ENCODE results near the gene CCDC47. TPM values are rescaled to one million over a fixed set of nuclear protein-coding genes. Genes with fewer than 3 reads are reported as not detected.
"Not testable (repeated sequence)": the region's sequence is repeated elsewhere in the genome, so short reads cannot be mapped to it uniquely, and the experiment has no call there.

Gene CCDC47
- total RNA-seq, 1 donor: 38.9 TPM

GRCh38 chr17:63796375-63796774 is 23.0 kb upstream of the CCDC47 start:
- H3K27me3 ChIP-seq (ENCODE audit: insufficient read depth, low read length); H3K9me3 ChIP-seq (ENCODE audit: low read depth, low read length); H3K4me1 ChIP-seq (ENCODE audit: insufficient read depth, low read length); H3K4me3 ChIP-seq (ENCODE audit: low read length): not testable (repeated sequence)

- H3K4me1 ChIP-seq (ENCODE audit: insufficient read depth, low read length): no peaks in the 10 kb centered on the region
- H3K9me3 ChIP-seq (ENCODE audit: low read depth, low read length): no peaks in the 10 kb centered on the region
- H3K4me3 ChIP-seq (ENCODE audit: low read length): no peak overlapping the region
- H3K27me3 ChIP-seq (ENCODE audit: insufficient read depth, low read length): no peaks in the 10 kb centered on the region
Observed at GRCh38 chr17:63792055-63792729, 18.8 kb upstream of the CCDC47 start.

GRCh38 chr17:63790057-63790456 is 16.7 kb upstream of the CCDC47 start:
- Histone ChIP-seq H3K4me3 (ENCODE audit: low read length) (no peak overlapping the region), H3K4me1 (ENCODE audit: insufficient read depth, low read length) (no peaks in the 10 kb centered on the region), H3K9me3 (ENCODE audit: low read depth, low read length) (no peaks in the 10 kb centered on the region), H3K27me3 (ENCODE audit: insufficient read depth, low read length) (no peaks in the 10 kb centered on the region)

- no peaks in the 10 kb centered on the region for H3K9me3 ChIP-seq (ENCODE audit: low read depth, low read length)
- peaks cover 3% of the 10 kb centered on the region for H3K4me1 ChIP-seq (ENCODE audit: insufficient read depth, low read length)
- H3K27me3 ChIP-seq (ENCODE audit: insufficient read depth, low read length): no peaks in the 10 kb centered on the region
- no peak overlapping the region for H3K4me3 ChIP-seq (ENCODE audit: low read length)
Observed at GRCh38 chr17:63786971-63787711, 13.7 kb upstream of the CCDC47 start.

- H3K9me3 ChIP-seq (ENCODE audit: low read depth, low read length): no peaks in the 10 kb centered on the region
- peaks cover 3% of the 10 kb centered on the region for H3K4me1 ChIP-seq (ENCODE audit: insufficient read depth, low read length)
- no peak overlapping the region for H3K4me3 ChIP-seq (ENCODE audit: low read length)
- no peaks in the 10 kb centered on the region for H3K27me3 ChIP-seq (ENCODE audit: insufficient read depth, low read length)
Observed at GRCh38 chr17:63786117-63786516, 12.7 kb upstream of the CCDC47 start.

- no peak overlapping the region for H3K4me3 ChIP-seq (ENCODE audit: low read length)
- no peaks in the 10 kb centered on the region for H3K27me3 ChIP-seq (ENCODE audit: insufficient read depth, low read length)
- H3K9me3 ChIP-seq (ENCODE audit: low read depth, low read length): no peaks in the 10 kb centered on the region
- peaks cover 3% of the 10 kb centered on the region for H3K4me1 ChIP-seq (ENCODE audit: insufficient read depth, low read length)
Observed at GRCh38 chr17:63785556-63785955, 12.2 kb upstream of the CCDC47 start.

- no peaks in the 10 kb centered on the region for H3K27me3 ChIP-seq (ENCODE audit: insufficient read depth, low read length)
- H3K9me3 ChIP-seq (ENCODE audit: low read depth, low read length): no peaks in the 10 kb centered on the region
- H3K4me3 ChIP-seq (ENCODE audit: low read length): no peak overlapping the region
- peaks cover 3% of the 10 kb centered on the region for H3K4me1 ChIP-seq (ENCODE audit: insufficient read depth, low read length)
Observed at GRCh38 chr17:63783522-63783921, 10.1 kb upstream of the CCDC47 start.

GRCh38 chr17:63780928-63781327 is 7.5 kb upstream of the CCDC47 start:
- no peaks in the 10 kb centered on the region for H3K9me3 ChIP-seq (ENCODE audit: low read depth, low read length)
- peaks cover 15% of the 10 kb centered on the region for H3K4me1 ChIP-seq (ENCODE audit: insufficient read depth, low read length)
- no peaks in the 10 kb centered on the region for H3K27me3 ChIP-seq (ENCODE audit: insufficient read depth, low read length)
- no peak overlapping the region for H3K4me3 ChIP-seq (ENCODE audit: low read length)

- no peaks in the 10 kb centered on the region for H3K27me3 ChIP-seq (ENCODE audit: insufficient read depth, low read length)
- no peaks in the 10 kb centered on the region for H3K9me3 ChIP-seq (ENCODE audit: low read depth, low read length)
- no peak overlapping the region for H3K4me3 ChIP-seq (ENCODE audit: low read length)
- H3K4me1 ChIP-seq (ENCODE audit: insufficient read depth, low read length): peaks cover 20% of the 10 kb centered on the region
Observed at GRCh38 chr17:63780507-63780906, 7.1 kb upstream of the CCDC47 start.

- H3K9me3 ChIP-seq (ENCODE audit: low read depth, low read length): no peaks in the 10 kb centered on the region
- no peaks in the 10 kb centered on the region for H3K27me3 ChIP-seq (ENCODE audit: insufficient read depth, low read length)
- peak overlapping the region; percentile 92 for H3K4me3 ChIP-seq (ENCODE audit: low read length)
- peaks cover 51% of the 10 kb centered on the region for H3K4me1 ChIP-seq (ENCODE audit: insufficient read depth, low read length)
Observed at GRCh38 chr17:63775420-63775819, 2.0 kb upstream of the CCDC47 start.

- Histone ChIP-seq H3K27me3 (ENCODE audit: insufficient read depth, low read length) (no peaks in the 10 kb centered on the region), H3K9me3 (ENCODE audit: low read depth, low read length) (no peaks in the 10 kb centered on the region), H3K4me1 (ENCODE audit: insufficient read depth, low read length) (peaks cover 56% of the 10 kb centered on the region), H3K4me3 (ENCODE audit: low read length) (peak overlapping the region; percentile 92)
Observed at GRCh38 chr17:63774969-63775265, 1.5 kb upstream of the CCDC47 start.

- Histone ChIP-seq H3K4me1 (ENCODE audit: insufficient read depth, low read length) (peaks cover 59% of the 10 kb centered on the region), H3K4me3 (ENCODE audit: low read length) (peak within 1 kb of the TSS; percentile 92), H3K27me3 (ENCODE audit: insufficient read depth, low read length) (no peaks in the 10 kb centered on the region), H3K9me3 (ENCODE audit: low read depth, low read length) (no peaks in the 10 kb centered on the region)
Observed at GRCh38 chr17:63774141-63774968, 958 bp upstream of the CCDC47 start, which contains the start of gene DDX42. DDX42 (plus strand) TSS chr17:63774170; CDS start chr17:63787050, 12,880 bp downstream.

GRCh38 chr17:63772801-63773271 is 561 bp downstream of the CCDC47 start:
- peaks cover 59% of the 10 kb centered on the region for H3K4me1 ChIP-seq (ENCODE audit: insufficient read depth, low read length)
- H3K4me3 ChIP-seq (ENCODE audit: low read length): peak overlapping the region; percentile 92
- H3K27me3 ChIP-seq (ENCODE audit: insufficient read depth, low read length): no peaks in the 10 kb centered on the region
- H3K9me3 ChIP-seq (ENCODE audit: low read depth, low read length): no peaks in the 10 kb centered on the region

- Histone ChIP-seq H3K27me3 (ENCODE audit: insufficient read depth, low read length) (no peaks in the 10 kb centered on the region), H3K4me3 (ENCODE audit: low read length) (no peak overlapping the region), H3K9me3 (ENCODE audit: low read depth, low read length) (no peaks in the 10 kb centered on the region), H3K4me1 (ENCODE audit: insufficient read depth, low read length) (peaks cover 32% of the 10 kb centered on the region)
Observed at GRCh38 chr17:63768433-63768832, 5.0 kb downstream of the CCDC47 start.

- H3K4me1 ChIP-seq (ENCODE audit: insufficient read depth, low read length): peaks cover 32% of the 10 kb centered on the region
- no peaks in the 10 kb centered on the region for H3K9me3 ChIP-seq (ENCODE audit: low read depth, low read length)
- H3K4me3 ChIP-seq (ENCODE audit: low read length): no peak overlapping the region
- H3K27me3 ChIP-seq (ENCODE audit: insufficient read depth, low read length): no peaks in the 10 kb centered on the region
Observed at GRCh38 chr17:63766754-63767153, 6.6 kb downstream of the CCDC47 start.

Data from mononuclear cell (primary cell).